SK-MEL-5 (cell line): Measurements from ENCODE around the gene FAM53B. TPM values are rescaled to one million over a fixed set of nuclear protein-coding genes. Genes with fewer than 3 reads are reported as not detected.
A peak's percentile ranks its signal among the peaks of the same experiment; 100 is the strongest.
"Not testable (repeated sequence)": the region's sequence is repeated elsewhere in the genome, so short reads cannot be mapped to it uniquely, and the experiment has no call there.

Experiments
- DNase-seq: peaks from one replicate; pipeline ENCODE4 v3.0.0-alpha.2; 2016; ENCODE audit warnings: low read depth, low spot score
- in situ Hi-C: cut with HindIII; loops from 2 replicates; pipeline ENCODE4 v1.10.0; 2016; ENCODE audit warnings: low sequenced_read_pairs, high pct_unique_total_duplicates, low pct_unique_long_range_greater_than_20kb
- total RNA-seq: library from RNA; depleted of rRNA; stranded (reverse); fragments of >200 nt; shearing (Covaris generic); gene quantifications from 2 replicates; pipeline ENCODE4 v1.2.3, GENCODE V29; 2014

FAM53B gene
- total RNA-seq, 1 experiment from 2014 or later, result 68.2 TPM

- in situ Hi-C loops, result no loop called here
- DNase-seq, result no peak
Observed at GRCh38 chr10:124622158-124622557, 122.0 kb downstream of the FAM53B start.

- in situ Hi-C loops, result no loop called here
- no peak for DNase-seq
Observed at GRCh38 chr10:124621637-124622036, 122.5 kb downstream of the FAM53B start.

DNA sequence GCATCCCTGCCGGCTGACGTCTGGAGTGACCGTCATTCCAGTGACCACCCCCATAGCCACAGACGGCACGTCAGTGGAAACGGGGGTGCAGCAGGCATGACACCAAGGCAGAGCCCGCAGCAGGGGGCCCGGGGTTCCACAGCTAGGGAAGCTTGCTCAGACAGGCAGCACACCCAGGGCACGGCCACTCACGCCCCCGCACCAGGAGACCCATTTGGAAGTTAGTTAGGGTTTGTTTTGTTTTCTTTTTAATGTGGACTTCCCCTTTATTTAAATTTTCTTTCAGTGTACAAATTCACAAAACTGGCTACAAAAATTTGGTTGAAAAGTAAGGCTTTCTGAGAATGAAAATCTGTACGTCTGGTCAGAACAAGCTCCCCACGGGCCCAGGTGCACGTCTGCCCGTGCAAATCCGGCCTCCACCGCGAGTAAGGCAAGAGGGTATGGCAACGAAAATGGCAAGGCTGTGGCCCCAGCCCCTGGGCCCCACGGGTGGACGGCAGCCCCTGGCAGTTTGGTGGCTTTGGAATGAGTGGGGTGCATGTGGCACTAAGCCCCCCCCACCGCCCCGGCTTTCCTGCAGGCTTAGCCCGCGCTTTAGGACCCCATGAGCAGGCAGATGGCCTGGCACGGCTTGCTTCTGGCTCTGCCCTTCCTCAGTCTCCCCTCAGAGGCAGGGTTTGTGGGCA lies 124.2 kb downstream of the FAM53B start:
- in situ Hi-C loops, result no loop called here

DNA sequence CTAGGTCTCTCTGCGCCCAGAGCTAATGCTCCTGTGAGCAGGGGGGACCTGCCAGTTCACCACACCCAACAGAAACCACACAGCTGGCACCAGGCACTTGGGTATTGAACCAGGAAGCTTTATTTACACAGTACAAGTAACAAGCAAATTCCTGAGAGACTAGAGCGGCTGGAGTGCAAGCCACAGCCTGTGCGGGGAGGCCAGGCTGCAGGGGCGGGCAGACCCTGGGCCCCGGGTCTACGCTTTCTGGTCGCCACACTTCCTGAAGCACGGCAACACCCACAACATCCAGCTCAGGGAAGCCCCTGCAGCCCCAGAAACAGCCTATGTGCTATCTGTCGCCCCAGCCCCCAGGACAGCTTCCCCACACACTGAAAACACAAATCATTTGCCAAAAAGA lies 125.0 kb downstream of the FAM53B start:
- DNase-seq, result no peak
- in situ Hi-C loops, result no loop called here

More for the DNA sequence above, 124.2 kb downstream of the FAM53B start:
- no peak for DNase-seq

GRCh38 chr10:124618470-124619073 lies 125.6 kb downstream of the FAM53B start:
- DNase-seq, result no peak
- in situ Hi-C loops, result no loop called here

DNA sequence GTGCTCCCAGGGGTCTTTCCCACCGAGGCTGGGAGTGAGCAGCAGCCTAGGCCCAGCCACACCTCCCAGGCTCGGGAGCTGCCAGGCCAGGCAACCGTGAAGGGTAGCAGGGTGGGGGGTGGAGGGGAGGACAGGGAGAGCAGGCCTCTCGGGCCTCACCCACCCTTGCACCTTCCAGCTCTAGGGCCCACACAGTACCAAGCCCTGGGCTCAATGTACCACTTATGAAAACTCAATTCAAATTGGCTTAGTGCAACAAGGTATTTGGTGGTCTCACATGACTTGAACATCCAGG lies 127.4 kb downstream of the FAM53B start:
- DNase-seq, result no peak
- in situ Hi-C loops, result no loop called here

- in situ Hi-C loops, result no loop called here
- DNase-seq, result no peak
Observed at GRCh38 chr10:124616040-124616835, 127.9 kb downstream of the FAM53B start.

DNA sequence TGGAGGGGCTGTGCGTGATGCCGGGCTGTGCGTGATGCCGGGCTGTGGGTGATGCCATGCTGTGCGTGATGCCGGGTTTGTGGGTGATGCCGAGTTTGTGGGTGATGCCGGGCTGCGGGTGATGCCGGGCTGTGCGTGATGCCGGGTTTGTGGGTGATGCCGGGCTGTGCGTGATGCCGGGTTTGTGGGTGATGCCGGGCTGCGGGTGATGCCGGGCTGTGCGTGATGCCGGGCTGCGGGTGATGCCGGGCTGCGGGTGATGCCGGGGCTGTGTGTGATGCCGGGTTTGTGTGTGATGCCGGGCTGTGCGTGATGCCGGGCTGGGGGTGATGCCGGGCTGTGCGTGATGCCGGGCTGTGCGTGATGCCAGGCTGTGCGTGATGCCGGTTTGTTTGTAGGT lies 128.9 kb downstream of the FAM53B start:
- in situ Hi-C loops, result no loop called here
- no peak for DNase-seq

DNA sequence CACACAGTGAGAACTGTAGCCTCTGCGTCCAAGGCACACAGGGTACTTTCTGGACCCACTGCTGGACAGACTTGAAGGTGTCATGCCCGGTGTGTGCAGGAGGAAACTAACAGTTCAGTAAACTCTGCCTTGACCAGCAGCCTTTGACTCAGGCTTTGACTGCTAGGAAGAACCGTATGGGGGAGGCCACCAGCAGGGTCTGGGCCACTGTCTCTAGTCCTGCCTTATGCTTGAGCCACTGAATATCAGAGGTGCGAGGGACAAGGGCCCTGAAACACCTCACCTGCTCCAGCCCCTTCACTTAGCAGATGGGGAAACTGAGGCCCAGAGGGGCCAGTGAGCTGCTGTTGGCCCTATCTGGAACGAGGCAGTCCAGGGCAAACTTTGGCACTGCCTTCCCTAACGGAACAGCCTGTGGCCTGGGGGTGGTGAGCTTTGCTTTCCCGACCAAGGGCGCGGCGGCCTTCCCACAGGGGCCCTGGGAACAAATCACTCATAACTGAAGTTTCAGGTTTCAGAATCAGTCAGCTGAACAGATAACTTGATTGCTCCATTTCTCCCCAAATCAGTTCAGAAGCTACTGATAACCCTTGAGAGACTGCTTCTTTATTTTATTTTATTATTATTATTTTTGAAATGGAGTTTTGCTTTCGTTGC lies 130.0 kb downstream of the FAM53B start:
- in situ Hi-C loops, result no loop called here
- no peak for DNase-seq

- DNase-seq, result peak; percentile 40
Observed at GRCh38 chr10:124612611-124613498, 131.3 kb downstream of the FAM53B start.

GRCh38 chr10:124611738-124612137 lies 132.4 kb downstream of the FAM53B start:
- DNase-seq, result no peak
- in situ Hi-C loops, result no loop called here

More at GRCh38 chr10:124612611-124613498, 131.3 kb downstream of the FAM53B start:
- in situ Hi-C loops, result no loop called here

- DNase-seq, in situ Hi-C loops: not testable (repeated sequence)
Observed at GRCh38 chr10:124610851-124611250, 133.3 kb downstream of the FAM53B start.

DNA sequence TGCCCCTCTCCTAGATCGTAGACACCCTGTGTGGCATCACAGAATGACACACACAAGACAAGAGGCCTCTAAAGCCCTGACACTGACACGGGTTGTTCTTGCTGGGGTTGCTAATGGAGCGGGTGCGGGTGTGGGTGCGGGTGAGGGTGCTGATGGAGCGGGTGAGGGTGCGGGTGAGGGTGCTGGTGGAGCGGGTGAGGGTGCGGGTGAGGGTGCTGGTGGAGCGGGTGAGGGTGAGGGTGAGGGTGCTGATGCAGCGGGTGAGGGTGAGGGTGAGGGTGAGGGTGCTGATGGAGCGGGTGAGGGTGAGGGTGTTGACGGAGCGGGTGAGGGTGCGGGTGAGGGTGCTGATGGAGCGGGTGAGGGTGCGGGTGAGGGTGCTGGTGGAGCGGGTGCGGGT lies 134.0 kb downstream of the FAM53B start:
- DNase-seq, in situ Hi-C loops: not testable (repeated sequence)

DNA sequence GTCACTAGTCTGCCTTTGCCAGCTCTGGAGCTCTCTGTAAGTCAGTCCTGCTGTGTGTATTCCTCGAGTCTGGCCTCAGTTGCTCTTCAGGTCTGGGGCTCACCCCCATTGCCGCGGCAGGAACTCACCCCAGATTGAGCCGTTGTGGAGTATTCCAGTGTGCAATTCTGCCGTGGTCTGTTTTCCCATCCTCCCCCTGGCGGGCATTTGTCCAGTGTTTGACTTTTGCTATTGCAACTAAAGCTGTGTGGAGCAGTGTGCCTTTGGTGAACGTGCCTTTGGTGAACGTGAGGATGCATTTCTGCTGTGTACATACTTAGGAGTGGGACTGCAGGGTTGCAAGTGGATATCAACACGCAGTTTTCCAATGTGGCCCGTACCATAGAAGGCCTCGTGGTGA lies 134.5 kb downstream of the FAM53B start:
- DNase-seq, result no peak
- in situ Hi-C loops, result no loop called here

- DNase-seq, result no peak
- in situ Hi-C loops, result no loop called here
Observed at GRCh38 chr10:124608093-124608721, 136.0 kb downstream of the FAM53B start.

DNA sequence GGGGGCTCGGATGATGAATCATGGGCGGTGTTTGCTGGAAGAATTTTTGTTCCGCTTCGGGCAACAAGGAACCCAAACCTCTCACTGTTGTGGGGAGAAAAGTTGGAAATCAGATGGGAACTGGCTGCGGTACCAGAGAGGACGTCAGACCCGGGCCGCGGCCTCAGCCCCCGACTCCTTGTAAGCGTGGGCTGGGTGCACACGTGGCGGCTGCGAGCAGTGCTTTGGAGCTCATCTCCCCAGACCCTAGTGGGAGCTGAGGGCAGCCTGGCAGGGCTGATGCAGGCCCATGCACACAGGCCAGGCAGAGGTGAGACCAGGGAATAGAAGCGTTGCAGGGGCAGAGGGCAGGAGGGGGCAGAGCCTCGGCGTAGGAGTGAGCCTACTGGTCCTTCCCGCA lies 136.5 kb downstream of the FAM53B start:
- in situ Hi-C loops, result no loop called here
- DNase-seq, result no peak

DNA sequence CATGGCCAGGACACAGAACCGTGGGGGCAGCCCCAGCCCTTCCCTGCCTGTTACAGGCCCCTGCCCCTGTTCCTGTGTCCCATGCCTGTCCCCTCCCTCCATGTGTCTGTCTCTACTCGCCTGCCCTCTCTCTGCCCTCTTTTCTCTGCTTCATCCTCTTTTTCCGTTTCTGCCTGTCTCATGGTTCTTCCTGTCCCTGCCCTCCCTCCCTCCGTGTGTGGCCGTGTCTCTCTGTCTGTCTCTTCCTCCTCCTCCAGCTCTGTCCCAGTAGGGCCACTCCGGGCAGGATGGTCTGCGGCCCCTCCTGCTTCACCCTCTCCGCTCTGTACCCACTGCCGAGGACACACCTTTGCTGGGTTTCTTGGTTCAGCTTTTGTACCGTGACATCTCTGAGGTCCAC lies 137.4 kb downstream of the FAM53B start:
- in situ Hi-C loops, result no loop called here
- DNase-seq, result no peak
